B cell (primary cell): Measurements from ENCODE around the gene YIF1A. TPM values are rescaled to one million over a fixed set of nuclear protein-coding genes. Genes with fewer than 3 reads are reported as not detected.

ENCODE experiments used
- ATAC-seq: fragments of 200-7000 bp; cut with Tn5 transposase; one replicate; pipeline ENCODE4 v1.10.0; 2021; ENCODE audit warnings: low read depth, mild to moderate bottlenecking, moderate number of reproducible peaks, moderate library complexity
- CTCF ChIA-PET: fragments of 350-600 bp; sonication (Branson Sonifier 250); formaldehyde crosslinking; loops from one replicate; lab custom pipeline; 2021; ENCODE audit warnings: antibody characterized with exemption, inconsistent platforms; lab: Charles Lee
- POLR2A ChIA-PET: fragments of 350-600 bp; sonication (Branson Sonifier 250); formaldehyde crosslinking; loops from one replicate; lab custom pipeline; 2021; ENCODE audit warnings: antibody characterized with exemption; lab: Charles Lee
- DNase-seq: peaks from one replicate; pipeline ENCODE4 v3.0.0; 2013
- H2AFZ ChIP-seq: 2 replicates; pipeline ENCODE4 v1.6.1; 2012; ENCODE audit warnings: mild to moderate bottlenecking, low read depth, low read length; ENCODE audit not compliant: insufficient read depth, poor library complexity, severe bottlenecking
- H3K27ac ChIP-seq, 2 donors: 1 replicate in 1 of 2; 2 replicates in 1 of 2; pipeline ENCODE4 v1.5.1; 2012 to 2013; ENCODE audit warnings: low read length in 2 of 2, mild to moderate bottlenecking in 2 of 2, moderate library complexity in 1 of 2
- H3K27me3 ChIP-seq, 4 experiments: fragments of 200-600 bp in 1 of 4; sonication (generic) in 1 of 4; replicated peaks in 1 of 4; 1 replicate in 2 of 4; 2 replicates in 2 of 4; pipeline versions ENCODE4 v1.6.1 to v1.7.0; 2013 to 2016; ENCODE audit warnings: low read length in 3 of 4, mild to moderate bottlenecking in 2 of 4, mixed read lengths in 1 of 4, moderate library complexity in 1 of 4; ENCODE audit not compliant: insufficient read depth in 4 of 4, control insufficient read depth in 3 of 4; ENCODE audit errors: control extremely low read depth in 1 of 4
- H3K36me3 ChIP-seq, 2 experiments: replicated peaks in 1 of 2; 1 replicate in 1 of 2; 2 replicates in 1 of 2; pipeline versions ENCODE4 v1.6.1 to v1.7.1; 2013; ENCODE audit warnings: low read length in 1 of 2; ENCODE audit not compliant: insufficient read depth in 2 of 2, control insufficient read depth in 1 of 2; ENCODE audit errors: control extremely low read depth in 1 of 2, extremely low read depth in 1 of 2
- H3K4me1 ChIP-seq, 2 donors: fragments of 200-600 bp in 1 of 2; sonication (generic) in 1 of 2; 1 replicate in 1 of 2; 2 replicates in 1 of 2; pipeline versions ENCODE4 v1.5.1 to v1.6.1; 2013 to 2017; ENCODE audit warnings: low read length in 2 of 2; ENCODE audit not compliant: control insufficient read depth in 2 of 2, insufficient read depth in 2 of 2
- H3K4me2 ChIP-seq: replicated peaks from 2 replicates; pipeline ENCODE3; 2012; ENCODE audit warnings: mild to moderate bottlenecking, low read depth, low read length; ENCODE audit not compliant: poor library complexity, severe bottlenecking
- H3K4me3 ChIP-seq, 5 experiments: fragments of 200-600 bp in 1 of 5; sonication (generic) in 1 of 5; 1 replicate in 3 of 5; 2 replicates in 2 of 5; pipeline versions ENCODE4 v1.5.1 to v1.7.0; 2011 to 2016; ENCODE audit warnings: low read length in 4 of 5, mild to moderate bottlenecking in 4 of 5, low read depth in 2 of 5, control low read depth in 1 of 5, moderate library complexity in 1 of 5; ENCODE audit not compliant: insufficient read depth in 1 of 5; ENCODE audit errors: control extremely low read depth in 1 of 5, extremely low read depth in 1 of 5
- H3K79me2 ChIP-seq: fragments of 200-600 bp; sonication (generic); one replicate; pipeline ENCODE4 v1.6.0; 2016; ENCODE audit warnings: low read length; ENCODE audit not compliant: control insufficient read depth, insufficient read depth
- H3K9ac ChIP-seq: fragments of 200-600 bp; sonication (generic); 2 replicates; pipeline ENCODE4 v1.6.1; 2017; ENCODE audit warnings: mild to moderate bottlenecking, low read length, moderate library complexity
- H3K9me3 ChIP-seq, 3 donors: one replicate each; pipeline versions ENCODE4 v1.6.1 to v1.7.1; 2013; ENCODE audit warnings: low read length in 2 of 3; ENCODE audit not compliant: control insufficient read depth in 2 of 3, insufficient read depth in 1 of 3; ENCODE audit errors: control extremely low read depth in 1 of 3
- H4K20me1 ChIP-seq: 2 replicates; pipeline ENCODE4 v1.6.0; 2012; ENCODE audit warnings: mild to moderate bottlenecking, low read length; ENCODE audit not compliant: insufficient read depth, control insufficient read depth, poor library complexity, severe bottlenecking
- H3K27ac Mint-ChIP-seq: one replicate; pipeline ENCODE4 v1.8.0; 2021; ENCODE audit warnings: mixed read lengths
- H3K27me3 Mint-ChIP-seq: one replicate; pipeline ENCODE4 v1.8.0; 2021; ENCODE audit warnings: mixed read lengths
- H3K4me1 Mint-ChIP-seq: one replicate; pipeline ENCODE4 v1.8.0; 2021; ENCODE audit warnings: mixed read lengths
- H3K4me3 Mint-ChIP-seq: one replicate; pipeline ENCODE4 v1.8.0; 2021; ENCODE audit warnings: mixed read lengths
- H3K9me3 Mint-ChIP-seq: one replicate; pipeline ENCODE4 v1.8.0; 2022; ENCODE audit warnings: mixed read lengths; ENCODE audit not compliant: insufficient read depth
- CTCF ChIP-seq: fragments of 200-600 bp; IDR thresholded peaks from one replicate; pipeline ENCODE4 v1.8.0; 2022; ENCODE audit warnings: antibody characterized with exemption, mild to moderate bottlenecking
- EZH2 ChIP-seq: IDR thresholded peaks from 2 replicates; pipeline ENCODE4 v1.6.1; 2012; ENCODE audit warnings: borderline replicate concordance, low read depth, mild to moderate bottlenecking, moderate library complexity, low read length; ENCODE audit not compliant: insufficient read depth, poor library complexity, severe bottlenecking
- WGBS: methylation state at CpG from one replicate; pipeline ENCODE4 v1.1.5; 2013; ENCODE audit warnings: missing lambda C conversion rate; ENCODE audit not compliant: insufficient coverage; 5-methylcytosine and 5-hydroxymethylcytosine counted together
- intact Hi-C: fragments of 100-400 bp; cut with micrococcal nuclease; formaldehyde crosslinking; loops from one replicate; pipeline ENCODE4 v1.10.0; 2022
- polyA plus RNA-seq: library from polyadenylated mRNA; depleted of rRNA; stranded (reverse); fragments of >200 nt; gene quantifications from 2 replicates; pipeline ENCODE4 v1.2.3, GENCODE V29; 2012
- total RNA-seq, 2 donors: library from RNA; stranded (reverse); fragments of 120-200 nt in 1 of 2; gene quantifications; 1 replicate in 1 of 2; 2 replicates in 1 of 2; pipeline versions ENCODE4 v1.2.3 to v1.2.4, GENCODE V29; 2013 to 2022

YIF1A gene
- total and polyA plus RNA-seq, 2 donors (not counting 1 experiment from before 2014, with no cell fraction given), result 43.9 to 95.0 TPM

GRCh38 chr11:66262191-66262590, 26.8 kb downstream of the YIF1A start:
- Mint-ChIP-seq H3K4me1 (peaks cover 20% of the 10 kb centered on the region), H3K4me3 (no peak overlapping the region), H3K9me3 (no peaks in the 10 kb centered on the region), H3K27me3 (no peaks in the 10 kb centered on the region), H3K27ac (no peak overlapping the region)
- Histone ChIP-seq H3K4me2 (no peak overlapping the region), H3K9me3 (no peaks in the 10 kb centered on the region), H3K4me3 (no peak overlapping the region), H3K36me3 (peaks cover 0 to 47% of the 10 kb centered on the region in 2 experiments), H3K27me3 (no peaks in the 10 kb centered on the region), H4K20me1 (peaks cover 16% of the 10 kb centered on the region), H3K4me1 (peaks cover 10 to 15% of the 10 kb centered on the region in 2 donors), H2AFZ (no peak overlapping the region), H3K9ac (no peak overlapping the region), H3K27ac (no peak overlapping the region), H3K79me2 (peaks cover 7% of the 10 kb centered on the region)
- intact Hi-C loops, result no loop called here
- ATAC-seq (no peak), DNase-seq (no peak)
- TF ChIP-seq EZH2, result no peak
- no peak for TF ChIP-seq CTCF
- 100% methylated on average over 5 of the region's 5 CpGs for WGBS
- CTCF ChIA-PET, result interaction anchor here (1.0 kb wide), 2 partner anchors 20 to 29 kb away, joined by 3 read pairs; no protein-coding TSS in a partner anchor
- POLR2A ChIA-PET, result no interaction called here

GRCh38 chr11:66261578-66261977, 27.4 kb downstream of the YIF1A start:
- H3K27me3 Mint-ChIP-seq, result no peaks in the 10 kb centered on the region
- no peaks in the 10 kb centered on the region for H3K27me3 ChIP-seq
- intact Hi-C loops, result no loop called here
- WGBS, result 97% methylated on average over 16 of the region's 16 CpGs
- H3K79me2 ChIP-seq, result peaks cover 7% of the 10 kb centered on the region
- H3K27ac ChIP-seq, result no peak overlapping the region
- no peak overlapping the region for H3K9ac ChIP-seq
- H3K4me1 Mint-ChIP-seq, result peaks cover 22% of the 10 kb centered on the region
- DNase-seq (no peak), ATAC-seq (no peak)
- ChIA-PET CTCF (interaction anchor here (1.0 kb wide), 2 partner anchors 20 to 21 kb away, joined by 3 read pairs; no protein-coding TSS in a partner anchor), POLR2A (no interaction called here)
- no peak overlapping the region for H2AFZ ChIP-seq
- H3K9me3 Mint-ChIP-seq, result no peaks in the 10 kb centered on the region
- H3K4me3 ChIP-seq, result no peak overlapping the region
- H3K27ac Mint-ChIP-seq, result no peak overlapping the region
- peaks cover 0 to 45% of the 10 kb centered on the region in 2 experiments for H3K36me3 ChIP-seq
- H3K4me1 ChIP-seq, result peaks cover 10 to 15% of the 10 kb centered on the region in 2 donors
- TF ChIP-seq EZH2 (no peak), CTCF (no peak)
- no peak overlapping the region for H3K4me2 ChIP-seq
- H3K9me3 ChIP-seq, result no peaks in the 10 kb centered on the region
- no peak overlapping the region for H3K4me3 Mint-ChIP-seq
- peaks cover 16% of the 10 kb centered on the region for H4K20me1 ChIP-seq
